Kidney (tissue), 14 donors: ENCODE data around the gene RAB34. TPM values are rescaled to one million over a fixed set of nuclear protein-coding genes. Genes with fewer than 3 reads are reported as not detected.
"Not testable (repeated sequence)": the region's sequence is repeated elsewhere in the genome, so short reads cannot be mapped to it uniquely, and the experiment has no call there.

Experiments used
- DNase-seq, 5 donors: peaks; one replicate each; pipeline ENCODE4 v3.0.0-alpha.2; 2013 to 2020
- FAIRE-seq: peaks from 2 replicates; lab custom pipeline; 2012; peaks lifted over from hg19 to GRCh38; lab: Jason Lieb, UNC
- H3K27ac ChIP-seq, 2 donors: one replicate each; pipeline ENCODE4 v1.7.0; 2013; ENCODE audit warnings: low read depth in 2 of 2, low read length in 2 of 2, inconsistent platforms in 1 of 2
- H3K27me3 ChIP-seq: one replicate; pipeline ENCODE4 v1.7.1; 2013; ENCODE audit warnings: low read length, inconsistent platforms; ENCODE audit not compliant: control insufficient read depth, insufficient read depth
- H3K36me3 ChIP-seq, 3 donors: one replicate each; pipeline versions ENCODE4 v1.7.0 to v1.7.1; 2013; ENCODE audit warnings: low read length in 3 of 3, control low read depth in 1 of 3, inconsistent platforms in 1 of 3; ENCODE audit not compliant: insufficient read depth in 3 of 3, control insufficient read depth in 2 of 3
- H3K4me1 ChIP-seq, 3 donors: one replicate each; pipeline versions ENCODE4 v1.7.0 to v1.7.1; 2013; ENCODE audit warnings: low read length in 3 of 3, inconsistent platforms in 1 of 3, low read depth in 1 of 3; ENCODE audit not compliant: control insufficient read depth in 2 of 3, insufficient read depth in 2 of 3
- H3K4me3 ChIP-seq, 3 donors: one replicate each; pipeline versions ENCODE4 v1.7.0 to v1.8.1; 2013; ENCODE audit warnings: low read length in 3 of 3, control low read depth in 1 of 3, inconsistent platforms in 1 of 3
- H3K9ac ChIP-seq, 3 donors: one replicate each; pipeline versions ENCODE4 v1.7.0 to v1.7.1; 2013; ENCODE audit warnings: low read length in 3 of 3, control low read depth in 1 of 3, inconsistent platforms in 1 of 3
- H3K9me3 ChIP-seq, 3 donors: one replicate each; pipeline versions ENCODE4 v1.7.0 to v1.7.1; 2013; ENCODE audit warnings: low read length in 3 of 3, control low read depth in 1 of 3, inconsistent platforms in 1 of 3; ENCODE audit not compliant: control insufficient read depth in 2 of 3, insufficient read depth in 1 of 3
- CTCF ChIP-seq: IDR thresholded peaks from 3 replicates; pipeline ENCODE4 v1.5.1; 2012; ENCODE audit warnings: mild to moderate bottlenecking, moderate library complexity, borderline replicate concordance; ENCODE audit not compliant: insufficient read depth; ENCODE audit errors: extremely low read depth
- intact Hi-C: fragments of 100-400 bp; cut with DNase I; formaldehyde crosslinking; loops from one replicate; pipeline ENCODE4 v1.11.1; 2022
- polyA plus RNA-seq: library from polyadenylated mRNA; stranded (reverse); fragments of 350-450 nt; fragmentation: Illumina TruSeq; extraction: RNeasy Lipid Tissue Mini Kit (QIAGEN cat#74804); gene quantifications from one replicate; pipeline ENCODE4 v1.2.3, GENCODE V29; 2014; ENCODE audit warnings: low read depth, low replicate concordance; ENCODE audit not compliant: insufficient read depth
- total RNA-seq: library from RNA; stranded (reverse); fragmentation: NEBNext Ultra II Directional; extraction: Animal tissue kit (Norgen Biotek cat#: 25700); gene quantifications from one replicate; pipeline ENCODE4 v1.2.1, GENCODE V29; 2021
- donor health status: control.
- donor health status: control.
- donor health status: control.
- donor health status: control.
- donor health status: control.
- donor health status: DM: yes; HTN: yes; CAD: no.
- donor health status: Normal renal cell carcinoma (clear cell type).

The RAB34 gene
- total and polyA plus RNA-seq, 2 donors from 2014 or later = 119 to 128 TPM

DNA sequence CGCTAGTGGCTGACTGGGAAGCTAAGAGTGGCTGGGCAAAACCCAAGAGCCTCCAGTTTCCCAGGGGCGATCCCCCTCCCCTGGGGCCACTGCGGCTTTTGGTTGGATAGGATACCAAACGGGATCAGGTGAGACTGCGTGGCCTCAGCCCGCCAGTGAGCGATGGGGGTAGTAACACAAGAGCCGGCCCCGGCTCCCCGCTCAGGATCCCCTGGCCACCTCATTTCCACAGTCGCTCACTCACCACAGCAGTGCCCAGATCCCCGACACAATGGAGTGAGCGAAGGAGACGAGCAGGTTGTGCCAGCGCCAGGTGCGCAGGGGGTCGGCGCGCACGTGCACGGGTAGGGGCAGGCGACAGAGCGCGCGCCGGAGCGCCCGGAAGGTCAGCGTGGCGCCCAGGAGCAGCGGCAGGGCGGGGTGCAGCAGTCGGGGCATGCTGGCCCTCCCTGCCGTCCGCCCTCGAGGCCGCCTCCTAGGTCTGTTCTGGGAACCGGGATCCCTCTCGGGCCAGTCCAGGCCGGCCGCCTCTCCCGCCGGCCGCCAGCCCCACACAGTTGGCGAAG lies 8.1 kb upstream of the RAB34 start:
- TF ChIP-seq CTCF = peak; percentile 11
- peak overlapping the region; percentile 41 to 66 (median 45) for H3K4me3 ChIP-seq
- peaks cover 8 to 23% (median 16%) of the 10 kb centered on the region in 3 donors for H3K36me3 ChIP-seq
- no peak for FAIRE-seq
- intact Hi-C loops = no loop called here
- DNase-seq = peak in 3 of 5 donors; percentile 53 to 81 (median 65)
- no peaks in the 10 kb centered on the region for H3K27me3 ChIP-seq
- peaks cover 0 to 25% (median 5%) of the 10 kb centered on the region in 3 donors for H3K4me1 ChIP-seq
- peak overlapping the region; percentile 56 to 67 for H3K27ac ChIP-seq
- peak overlapping the region in 1 of 3 donors; percentile 67 for H3K9ac ChIP-seq
- no peaks in the 10 kb centered on the region for H3K9me3 ChIP-seq

DNA sequence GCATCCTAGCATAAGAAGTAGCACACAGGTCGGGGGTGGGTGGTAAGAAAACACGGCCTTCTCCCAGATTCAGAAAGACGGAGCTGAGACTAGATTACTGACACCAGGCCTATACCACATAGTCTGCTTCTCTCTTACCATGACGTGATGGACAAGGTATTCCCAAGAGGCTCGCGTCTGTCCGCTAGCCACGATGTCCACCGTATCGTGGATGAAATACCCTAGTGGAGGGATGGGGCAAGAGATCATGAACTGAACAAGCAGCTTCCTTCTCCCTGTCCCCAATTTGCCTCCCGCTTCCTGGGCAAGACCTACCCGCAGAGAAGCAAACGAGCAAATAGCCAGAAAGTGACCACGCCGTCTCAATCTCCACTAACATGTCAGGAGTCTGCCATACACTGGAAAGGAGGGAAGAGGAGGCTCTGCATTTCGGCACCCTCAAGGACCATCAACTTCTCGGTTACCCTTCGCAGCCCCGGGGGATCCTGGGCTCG lies 7.5 kb upstream of the RAB34 start:
- TF ChIP-seq CTCF = no peak
- intact Hi-C loops = no loop called here
- no peak for FAIRE-seq
- Histone ChIP-seq H3K9ac (peak overlapping the region in 2 of 3 donors; percentile 67 to 68), H3K9me3 (no peaks in the 10 kb centered on the region), H3K27ac (peak overlapping the region in 1 of 2 donors; percentile 67), H3K27me3 (no peaks in the 10 kb centered on the region), H3K36me3 (peaks cover 8 to 23% (median 16%) of the 10 kb centered on the region in 3 donors), H3K4me3 (peak overlapping the region; percentile 36 to 66 (median 45)), H3K4me1 (peaks cover 0 to 29% (median 8%) of the 10 kb centered on the region in 3 donors)
- DNase-seq = peak in 2 of 5 donors; percentile 14 to 63

DNA sequence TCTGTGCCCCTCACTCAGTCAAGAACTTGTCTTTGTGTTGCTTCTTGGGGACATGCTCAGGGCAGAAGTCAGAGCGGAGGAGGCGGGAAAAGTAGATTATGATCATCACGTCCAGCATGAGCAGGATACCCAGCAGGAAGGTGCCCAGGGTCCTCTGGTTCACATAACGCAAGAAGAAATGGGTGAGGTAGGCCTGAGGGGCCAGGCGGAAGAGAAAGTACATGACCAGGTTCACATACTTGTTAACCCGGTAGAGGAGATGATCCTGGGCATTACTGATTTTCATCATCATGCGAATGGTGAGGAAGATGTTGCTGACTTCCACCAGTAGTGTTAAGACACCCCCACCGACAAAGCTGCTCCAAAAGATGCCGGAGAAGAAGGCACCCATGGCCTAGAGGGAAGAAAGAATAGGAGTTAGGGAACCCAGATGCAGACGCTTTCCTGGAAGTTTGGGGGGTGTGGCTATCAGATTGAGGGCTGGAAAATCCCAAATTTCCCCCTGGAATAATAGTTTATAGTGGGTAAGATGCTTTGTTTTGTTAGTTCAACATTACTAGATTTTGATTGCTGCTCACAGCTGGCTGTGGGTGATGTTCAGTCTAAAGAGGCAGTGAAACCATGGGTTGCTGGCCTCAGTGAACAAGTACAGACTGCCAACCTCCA lies 7.0 kb upstream of the RAB34 start:
- Histone ChIP-seq H3K36me3 (peaks cover 8 to 23% (median 16%) of the 10 kb centered on the region in 3 donors), H3K9me3 (no peaks in the 10 kb centered on the region), H3K27ac (no peak overlapping the region), H3K27me3 (no peaks in the 10 kb centered on the region), H3K9ac (no peak overlapping the region), H3K4me1 (peaks cover 0 to 29% (median 8%) of the 10 kb centered on the region in 3 donors), H3K4me3 (peak overlapping the region in 1 of 3 donors; percentile 36)
- no peak for DNase-seq
- no peak for TF ChIP-seq CTCF
- FAIRE-seq = no peak
- intact Hi-C loops = no loop called here

DNA sequence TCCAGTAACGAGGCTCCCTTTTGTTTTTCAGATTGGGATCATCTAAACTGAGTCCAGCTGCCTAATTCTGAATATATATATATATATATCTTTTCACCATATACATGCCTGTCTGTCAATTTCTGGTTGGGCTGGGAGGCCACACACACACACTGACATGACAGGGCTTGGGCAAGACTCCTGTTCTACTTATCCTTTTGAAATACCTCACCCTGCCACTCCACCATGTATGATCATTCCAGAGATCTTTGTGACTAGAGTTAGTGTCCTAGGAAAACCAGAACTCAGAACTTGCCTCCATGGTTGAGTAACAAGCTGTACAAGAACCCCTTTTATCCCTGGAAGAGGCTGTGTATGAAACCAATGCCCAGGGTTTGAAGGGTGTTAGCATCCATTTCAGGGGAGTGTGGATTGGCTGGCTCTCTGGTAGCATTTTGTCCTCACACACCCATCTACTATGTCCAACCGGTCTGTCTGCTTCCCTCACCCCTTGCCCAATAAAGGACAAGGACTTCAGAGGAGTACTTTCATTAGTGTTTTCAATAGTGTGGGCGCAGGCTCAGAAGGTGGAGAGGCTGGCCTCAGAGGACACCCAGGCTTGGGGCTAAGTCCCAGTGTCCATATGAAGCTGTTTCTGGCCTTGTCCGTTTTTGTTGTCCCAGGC lies 6.3 kb upstream of the RAB34 start:
- H3K9me3 ChIP-seq, H3K4me3 ChIP-seq, H3K27me3 ChIP-seq, H3K9ac ChIP-seq, FAIRE-seq, DNase-seq, intact Hi-C loops, H3K27ac ChIP-seq: not testable (repeated sequence)
- H3K36me3 ChIP-seq = peaks cover 8 to 23% (median 16%) of the 10 kb centered on the region in 3 donors
- peaks cover 0 to 33% (median 8%) of the 10 kb centered on the region in 3 donors for H3K4me1 ChIP-seq
